OCI-LY7 (cell line): ENCODE measurements around the gene BRD1. TPM values are rescaled to one million over a fixed set of nuclear protein-coding genes. Genes with fewer than 3 reads are reported as not detected.

Experiments
- BruUV-seq: library from RNA; stranded (reverse); fragments of 400-500 nt; replicated peaks from 2 replicates; lab custom pipeline; 2021; lab: Mats Ljungman, UMichigan
- CTCF ChIA-PET: fragments of 300-600 bp; sonication (Branson Sonifier 250); formaldehyde crosslinking; loops from one replicate; lab custom pipeline; 2022; ENCODE audit warnings: antibody characterized with exemption; ENCODE audit not compliant: unreplicated experiment; lab: Charles Lee
- POLR2A ChIA-PET: fragments of 300-600 bp; sonication (Branson Sonifier 250); formaldehyde crosslinking; loops from one replicate; lab custom pipeline; 2022; ENCODE audit warnings: antibody characterized with exemption; lab: Charles Lee
- DNase-seq: peaks from one replicate; pipeline ENCODE4 v3.0.0-alpha.2; 2015; ENCODE audit warnings: low spot score
- H2AFZ ChIP-seq: fragments of 200-600 bp; sonication (generic), shearing (Covaris generic); 2 replicates; pipeline ENCODE4 v1.6.1; 2014; ENCODE audit warnings: mild to moderate bottlenecking, antibody characterized with exemption, low read length, moderate library complexity
- H3K27ac ChIP-seq: fragments of 200-600 bp; sonication (generic); 2 replicates; pipeline ENCODE4 v1.5.1; 2014; ENCODE audit warnings: mixed run types, low read depth, mild to moderate bottlenecking, moderate library complexity, low read length, inconsistent platforms; ENCODE audit not compliant: poor library complexity, severe bottlenecking
- H3K36me3 ChIP-seq: fragments of 200-600 bp; sonication (generic); 2 replicates; pipeline ENCODE4 v1.6.1; 2014; ENCODE audit warnings: mild to moderate bottlenecking, antibody characterized with exemption, low read length, moderate library complexity, mixed read lengths; ENCODE audit not compliant: insufficient read depth
- H3K4me1 ChIP-seq: fragments of 200-600 bp; sonication (generic); 2 replicates; pipeline ENCODE4 v1.5.1; 2014; ENCODE audit warnings: mild to moderate bottlenecking, low read length; ENCODE audit not compliant: insufficient read depth, poor library complexity, severe bottlenecking
- H3K4me2 ChIP-seq: fragments of 200-600 bp; sonication (generic); 2 replicates; pipeline ENCODE4 v1.6.1; 2014; ENCODE audit warnings: mild to moderate bottlenecking, low read length
- H3K4me3 ChIP-seq: fragments of 200-600 bp; sonication (generic); 2 replicates; pipeline ENCODE4 v1.5.1; 2014; ENCODE audit warnings: mild to moderate bottlenecking, low read depth, low read length; ENCODE audit not compliant: poor library complexity, severe bottlenecking
- H3K79me2 ChIP-seq: fragments of 200-600 bp; sonication (generic); 2 replicates; pipeline ENCODE4 v1.6.1; 2016; ENCODE audit warnings: low read depth, mild to moderate bottlenecking, low read length, moderate library complexity, mixed read lengths; ENCODE audit not compliant: insufficient read depth
- H3K9me2 ChIP-seq: fragments of 200-600 bp; sonication (generic); 2 replicates; pipeline ENCODE4 v1.6.1; 2016; ENCODE audit warnings: mild to moderate bottlenecking, low read length, mixed read lengths; ENCODE audit not compliant: insufficient read depth
- H3K9me3 ChIP-seq: fragments of 200-600 bp; sonication (generic); 2 replicates; pipeline ENCODE4 v1.6.1; 2014; ENCODE audit warnings: mild to moderate bottlenecking, mixed run types, low read length, mixed read lengths
- H4K20me1 ChIP-seq: fragments of 200-600 bp; sonication (generic); 2 replicates; pipeline ENCODE4 v1.6.1; 2014; ENCODE audit warnings: mild to moderate bottlenecking, antibody characterized with exemption, low read length, moderate library complexity, mixed read lengths; ENCODE audit not compliant: insufficient read depth
- EZH2phosphoT487 ChIP-seq: fragments of 200-600 bp; sonication (generic); IDR thresholded peaks from 2 replicates; pipeline ENCODE4 v1.6.1; 2018; ENCODE audit warnings: low read depth, borderline replicate concordance, mild to moderate bottlenecking, mixed run types, antibody characterized with exemption, low read length, moderate library complexity, mixed read lengths
- intact Hi-C: fragments of 100-400 bp; cut with micrococcal nuclease; formaldehyde crosslinking; loops from one replicate; pipeline ENCODE4 v1.10.0; 2022; ENCODE audit not compliant: unreplicated experiment
- total RNA-seq, 2 experiments: library from RNA; depleted of rRNA in 1 of 2; stranded (reverse); fragments of >200 nt in 1 of 2; shearing (Covaris generic) in 1 of 2; gene quantifications; 2 replicates each; pipeline ENCODE4 v1.2.3, GENCODE V29; 2014 to 2022
- TF ChIP-seq, protein P1 (sequence below): fragments of 200-600 bp; sonication (generic); conservative IDR thresholded peaks from 2 replicates; pipeline ENCODE4 v1.5.1; 2014; ENCODE audit warnings: mild to moderate bottlenecking, antibody characterized with exemption, low read length, moderate library complexity, mixed read lengths

Gene BRD1
- total RNA-seq, 2 experiments from 2014 or later, result 38.1 to 46.6 TPM

DNA sequence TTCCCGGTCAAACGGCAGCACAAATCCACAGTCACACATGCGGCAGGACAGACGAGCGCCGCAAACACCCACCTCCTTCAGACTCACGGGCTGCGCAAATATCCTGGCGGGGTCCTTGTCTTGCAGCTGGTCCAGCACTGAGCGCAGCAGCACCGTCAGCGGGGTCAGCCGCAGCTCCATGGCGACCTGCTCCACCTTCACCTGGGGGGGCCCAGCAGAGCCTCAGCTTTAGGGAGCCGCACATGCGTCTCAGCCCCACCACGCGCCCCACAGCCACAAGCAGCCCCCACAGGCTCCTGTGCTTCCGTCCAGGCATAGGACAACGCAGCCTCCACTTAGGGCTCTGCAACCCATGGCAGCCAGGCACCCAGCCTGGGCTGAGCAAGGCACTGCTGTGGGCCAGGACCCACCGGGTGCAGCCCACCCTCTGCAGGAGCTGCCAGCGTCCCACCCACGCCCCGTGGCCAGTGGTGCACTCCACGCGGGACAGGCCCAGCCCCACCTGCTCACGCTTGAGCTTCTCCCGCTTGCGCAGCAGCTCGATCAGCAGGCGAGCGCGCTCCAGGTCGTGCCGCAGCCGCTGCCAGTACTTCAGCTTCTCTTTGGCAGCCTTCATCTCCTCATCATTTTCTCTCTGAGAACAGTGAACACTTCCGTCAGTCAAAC lies 29.1 kb downstream of the BRD1 start:
- H3K79me2 ChIP-seq, result no peaks in the 10 kb centered on the region
- TF ChIP-seq, protein P1, sequence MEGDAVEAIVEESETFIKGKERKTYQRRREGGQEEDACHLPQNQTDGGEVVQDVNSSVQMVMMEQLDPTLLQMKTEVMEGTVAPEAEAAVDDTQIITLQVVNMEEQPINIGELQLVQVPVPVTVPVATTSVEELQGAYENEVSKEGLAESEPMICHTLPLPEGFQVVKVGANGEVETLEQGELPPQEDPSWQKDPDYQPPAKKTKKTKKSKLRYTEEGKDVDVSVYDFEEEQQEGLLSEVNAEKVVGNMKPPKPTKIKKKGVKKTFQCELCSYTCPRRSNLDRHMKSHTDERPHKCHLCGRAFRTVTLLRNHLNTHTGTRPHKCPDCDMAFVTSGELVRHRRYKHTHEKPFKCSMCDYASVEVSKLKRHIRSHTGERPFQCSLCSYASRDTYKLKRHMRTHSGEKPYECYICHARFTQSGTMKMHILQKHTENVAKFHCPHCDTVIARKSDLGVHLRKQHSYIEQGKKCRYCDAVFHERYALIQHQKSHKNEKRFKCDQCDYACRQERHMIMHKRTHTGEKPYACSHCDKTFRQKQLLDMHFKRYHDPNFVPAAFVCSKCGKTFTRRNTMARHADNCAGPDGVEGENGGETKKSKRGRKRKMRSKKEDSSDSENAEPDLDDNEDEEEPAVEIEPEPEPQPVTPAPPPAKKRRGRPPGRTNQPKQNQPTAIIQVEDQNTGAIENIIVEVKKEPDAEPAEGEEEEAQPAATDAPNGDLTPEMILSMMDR, result no peak
- TF ChIP-seq EZH2phosphoT487, result no peak
- no peak overlapping the region for H3K4me3 ChIP-seq
- no TSS peak for BruUV-seq
- POLR2A ChIA-PET, result no interaction called here
- H4K20me1 ChIP-seq, result no peaks in the 10 kb centered on the region; the same call in 1 of the 2 replicates
- H3K9me3 ChIP-seq, result no peaks in the 10 kb centered on the region
- no peak overlapping the region for H3K27ac ChIP-seq
- CTCF ChIA-PET, result no interaction called here
- no peak overlapping the region for H2AFZ ChIP-seq
- H3K4me2 ChIP-seq, result no peak overlapping the region
- intact Hi-C loops, result no loop called here
- no peaks in the 10 kb centered on the region for H3K4me1 ChIP-seq
- H3K36me3 ChIP-seq, result peaks cover 82% of the 10 kb centered on the region
- no peaks in the 10 kb centered on the region for H3K9me2 ChIP-seq
- DNase-seq, result no peak

GRCh38 chr22:49797706-49798105 lies 30.0 kb downstream of the BRD1 start:
- CTCF ChIA-PET, result no interaction called here

More at GRCh38 chr22:49797706-49798105, 30.0 kb downstream of the BRD1 start:
- Histone ChIP-seq H3K79me2 (no peaks in the 10 kb centered on the region), H3K9me2 (no peaks in the 10 kb centered on the region), H4K20me1 (no peaks in the 10 kb centered on the region; the same call in 1 of the 2 replicates), H3K4me2 (no peak overlapping the region), H2AFZ (no peak overlapping the region), H3K27ac (no peak overlapping the region), H3K4me3 (no peak overlapping the region), H3K4me1 (no peaks in the 10 kb centered on the region), H3K36me3 (peaks cover 82% of the 10 kb centered on the region), H3K9me3 (no peaks in the 10 kb centered on the region)
- POLR2A ChIA-PET, result no interaction called here
- intact Hi-C loops, result no loop called here
- no peak for DNase-seq
- TF ChIP-seq, protein P1, result no peak
- TF ChIP-seq EZH2phosphoT487, result no peak
- no TSS peak for BruUV-seq
